ENCODE data around the gene VSTM2B. TPM values are rescaled to one million over a fixed set of nuclear protein-coding genes. Genes with fewer than 3 reads are reported as not detected.

Gene VSTM2B
- polyA plus RNA-seq, 4 donors = 0.04 to 6.9 TPM; not detected in 2

- H3K36me3 ChIP-seq (ENCODE audit: control insufficient read depth in 3 of 3, insufficient read depth in 2 of 3, low read depth in 1 of 3, low read length in 3 of 3) = no peaks in the 10 kb centered on the region
- 45 to 56% (median 48%) methylated on average over 1 of the region's 1 CpG for WGBS, 3 donors
- no peaks in the 10 kb centered on the region for H3K4me1 ChIP-seq (ENCODE audit: control insufficient read depth in 3 of 3, insufficient read depth in 2 of 3, low read depth in 1 of 3, low read length in 2 of 3)
- peaks cover 0 to 7% (median 7%) of the 10 kb centered on the region in 3 donors for H3K27me3 ChIP-seq (ENCODE audit: control insufficient read depth in 3 of 3, insufficient read depth in 3 of 3, low read length in 3 of 3)
- FAIRE-seq (no peak), DNase-seq (no peak)
- no peak overlapping the region for H3K27ac ChIP-seq (ENCODE audit: low read depth in 1 of 3, low read length in 2 of 3)
- peaks cover 0 to 4% of the 10 kb centered on the region in 2 donors for H3K9me3 ChIP-seq (ENCODE audit: control insufficient read depth in 2 of 2, insufficient read depth in 1 of 2, low read depth in 1 of 2, low read length in 1 of 2)
- H3K4me3 ChIP-seq (ENCODE audit: low read depth in 1 of 3, low read length in 3 of 3) = no peak overlapping the region
Measured at GRCh38 chr19:29581398-29581797, 55.6 kb downstream of the VSTM2B start.

GRCh38 chr19:29583196-29583999 is 57.6 kb downstream of the VSTM2B start:
- no peak for FAIRE-seq

GRCh38 chr19:29586401-29586800 is 60.6 kb downstream of the VSTM2B start:
- WGBS, 3 donors = 53 to 65% (median 57%) methylated on average over 2 of the region's 2 CpGs
- Histone ChIP-seq H3K4me1 (ENCODE audit: control insufficient read depth in 3 of 3, insufficient read depth in 2 of 3, low read depth in 1 of 3, low read length in 2 of 3) (no peaks in the 10 kb centered on the region), H3K4me3 (ENCODE audit: low read depth in 1 of 3, low read length in 3 of 3) (no peak overlapping the region), H3K27ac (ENCODE audit: low read depth in 1 of 3, low read length in 2 of 3) (no peak overlapping the region), H3K27me3 (ENCODE audit: control insufficient read depth in 3 of 3, insufficient read depth in 3 of 3, low read length in 3 of 3) (peaks cover 0 to 2% (median 0%) of the 10 kb centered on the region in 3 donors), H3K36me3 (ENCODE audit: control insufficient read depth in 3 of 3, insufficient read depth in 2 of 3, low read depth in 1 of 3, low read length in 3 of 3) (no peaks in the 10 kb centered on the region), H3K9me3 (ENCODE audit: control insufficient read depth in 2 of 2, insufficient read depth in 1 of 2, low read depth in 1 of 2, low read length in 1 of 2) (peaks cover 0 to 2% of the 10 kb centered on the region in 2 donors)
- FAIRE-seq (no peak), DNase-seq (no peak)

More at GRCh38 chr19:29583196-29583999, 57.6 kb downstream of the VSTM2B start:
- DNase-seq = no peak
- Histone ChIP-seq H3K9me3 (ENCODE audit: control insufficient read depth in 2 of 2, insufficient read depth in 1 of 2, low read depth in 1 of 2, low read length in 1 of 2) (peaks cover 0 to 4% of the 10 kb centered on the region in 2 donors), H3K27ac (ENCODE audit: low read depth in 1 of 3, low read length in 2 of 3) (no peak overlapping the region), H3K4me3 (ENCODE audit: low read depth in 1 of 3, low read length in 3 of 3) (no peak overlapping the region), H3K27me3 (ENCODE audit: control insufficient read depth in 3 of 3, insufficient read depth in 3 of 3, low read length in 3 of 3) (peaks cover 0 to 4% (median 0%) of the 10 kb centered on the region in 3 donors), H3K36me3 (ENCODE audit: control insufficient read depth in 3 of 3, insufficient read depth in 2 of 3, low read depth in 1 of 3, low read length in 3 of 3) (no peaks in the 10 kb centered on the region), H3K4me1 (ENCODE audit: control insufficient read depth in 3 of 3, insufficient read depth in 2 of 3, low read depth in 1 of 3, low read length in 2 of 3) (no peaks in the 10 kb centered on the region)
- WGBS, 3 donors = 44 to 49% (median 45%) methylated on average over 1 of the region's 1 CpG

- FAIRE-seq = no peak
- Histone ChIP-seq H3K36me3 (ENCODE audit: control insufficient read depth in 3 of 3, insufficient read depth in 2 of 3, low read depth in 1 of 3, low read length in 3 of 3) (no peaks in the 10 kb centered on the region), H3K27ac (ENCODE audit: low read depth in 1 of 3, low read length in 2 of 3) (peak overlapping the region in 2 of 3 donors; percentile 34 to 62), H3K27me3 (ENCODE audit: control insufficient read depth in 3 of 3, insufficient read depth in 3 of 3, low read length in 3 of 3) (no peaks in the 10 kb centered on the region), H3K4me3 (ENCODE audit: low read depth in 1 of 3, low read length in 3 of 3) (no peak overlapping the region), H3K9me3 (ENCODE audit: control insufficient read depth in 2 of 2, insufficient read depth in 1 of 2, low read depth in 1 of 2, low read length in 1 of 2) (no peaks in the 10 kb centered on the region), H3K4me1 (ENCODE audit: control insufficient read depth in 3 of 3, insufficient read depth in 2 of 3, low read depth in 1 of 3, low read length in 2 of 3) (no peaks in the 10 kb centered on the region)
- WGBS, 3 donors = 58 to 69% (median 60%) methylated on average over 3 of the region's 3 CpGs
- no peak for DNase-seq
Measured at GRCh38 chr19:29587059-29587458, 61.3 kb downstream of the VSTM2B start.

GRCh38 chr19:29587518-29587986 is 61.8 kb downstream of the VSTM2B start:
- H3K4me3 ChIP-seq (ENCODE audit: low read depth in 1 of 3, low read length in 3 of 3) = no peak overlapping the region
- no peaks in the 10 kb centered on the region for H3K27me3 ChIP-seq (ENCODE audit: control insufficient read depth in 3 of 3, insufficient read depth in 3 of 3, low read length in 3 of 3)
- peak; percentile 25 to 67 for DNase-seq
- WGBS, 3 donors = 38 to 59% (median 41%) methylated on average over 2 of the region's 2 CpGs
- FAIRE-seq = no peak
- H3K4me1 ChIP-seq (ENCODE audit: control insufficient read depth in 3 of 3, insufficient read depth in 2 of 3, low read depth in 1 of 3, low read length in 2 of 3) = no peaks in the 10 kb centered on the region
- H3K9me3 ChIP-seq (ENCODE audit: control insufficient read depth in 2 of 2, insufficient read depth in 1 of 2, low read depth in 1 of 2, low read length in 1 of 2) = no peaks in the 10 kb centered on the region
- H3K27ac ChIP-seq (ENCODE audit: low read depth in 1 of 3, low read length in 2 of 3) = peak overlapping the region in 2 of 3 donors; percentile 34 to 62
- no peaks in the 10 kb centered on the region for H3K36me3 ChIP-seq (ENCODE audit: control insufficient read depth in 3 of 3, insufficient read depth in 2 of 3, low read depth in 1 of 3, low read length in 3 of 3)

- Histone ChIP-seq H3K27me3 (ENCODE audit: control insufficient read depth in 3 of 3, insufficient read depth in 3 of 3, low read length in 3 of 3) (no peaks in the 10 kb centered on the region), H3K27ac (ENCODE audit: low read depth in 1 of 3, low read length in 2 of 3) (peak overlapping the region in 1 of 3 donors; percentile 36), H3K36me3 (ENCODE audit: control insufficient read depth in 3 of 3, insufficient read depth in 2 of 3, low read depth in 1 of 3, low read length in 3 of 3) (no peaks in the 10 kb centered on the region), H3K9me3 (ENCODE audit: control insufficient read depth in 2 of 2, insufficient read depth in 1 of 2, low read depth in 1 of 2, low read length in 1 of 2) (no peaks in the 10 kb centered on the region), H3K4me3 (ENCODE audit: low read depth in 1 of 3, low read length in 3 of 3) (no peak overlapping the region), H3K4me1 (ENCODE audit: control insufficient read depth in 3 of 3, insufficient read depth in 2 of 3, low read depth in 1 of 3, low read length in 2 of 3) (no peaks in the 10 kb centered on the region)
- no peak for FAIRE-seq
- WGBS, 3 donors = 74 to 82% (median 81%) methylated on average over 2 of the region's 2 CpGs
- DNase-seq = no peak
Measured at GRCh38 chr19:29588095-29588494, 62.3 kb downstream of the VSTM2B start.

GRCh38 chr19:29590278-29590677 is 64.5 kb downstream of the VSTM2B start:
- H3K4me1 ChIP-seq (ENCODE audit: control insufficient read depth in 3 of 3, insufficient read depth in 2 of 3, low read depth in 1 of 3, low read length in 2 of 3) = no peaks in the 10 kb centered on the region
- no peaks in the 10 kb centered on the region for H3K36me3 ChIP-seq (ENCODE audit: control insufficient read depth in 3 of 3, insufficient read depth in 2 of 3, low read depth in 1 of 3, low read length in 3 of 3)
- H3K27me3 ChIP-seq (ENCODE audit: control insufficient read depth in 3 of 3, insufficient read depth in 3 of 3, low read length in 3 of 3) = no peaks in the 10 kb centered on the region
- H3K4me3 ChIP-seq (ENCODE audit: low read depth in 1 of 3, low read length in 3 of 3) = no peak overlapping the region
- WGBS, 3 donors = 39 to 52% (median 52%) methylated on average over 5 of the region's 5 CpGs
- no peak for FAIRE-seq
- peak in 1 of 2 donors; percentile 35 for DNase-seq
- H3K27ac ChIP-seq (ENCODE audit: low read depth in 1 of 3, low read length in 2 of 3) = no peak overlapping the region
- H3K9me3 ChIP-seq (ENCODE audit: control insufficient read depth in 2 of 2, insufficient read depth in 1 of 2, low read depth in 1 of 2, low read length in 1 of 2) = no peaks in the 10 kb centered on the region

- Histone ChIP-seq H3K9me3 (ENCODE audit: control insufficient read depth in 2 of 2, insufficient read depth in 1 of 2, low read depth in 1 of 2, low read length in 1 of 2) (no peaks in the 10 kb centered on the region), H3K36me3 (ENCODE audit: control insufficient read depth in 3 of 3, insufficient read depth in 2 of 3, low read depth in 1 of 3, low read length in 3 of 3) (no peaks in the 10 kb centered on the region), H3K4me1 (ENCODE audit: control insufficient read depth in 3 of 3, insufficient read depth in 2 of 3, low read depth in 1 of 3, low read length in 2 of 3) (no peaks in the 10 kb centered on the region), H3K4me3 (ENCODE audit: low read depth in 1 of 3, low read length in 3 of 3) (no peak overlapping the region), H3K27ac (ENCODE audit: low read depth in 1 of 3, low read length in 2 of 3) (no peak overlapping the region), H3K27me3 (ENCODE audit: control insufficient read depth in 3 of 3, insufficient read depth in 3 of 3, low read length in 3 of 3) (peaks cover 0 to 9% (median 0%) of the 10 kb centered on the region in 3 donors)
- WGBS, 3 donors = 80 to 89% (median 85%) methylated on average over 3 of the region's 3 CpGs
- no peak for FAIRE-seq
- no peak for DNase-seq
Measured at GRCh38 chr19:29591670-29592069, 65.9 kb downstream of the VSTM2B start.

Measured in small intestine (tissue), 7 donors.